ENCODE measurements around the gene CDR2L. TPM values are rescaled to one million over a fixed set of nuclear protein-coding genes. Genes with fewer than 3 reads are reported as not detected.
A peak's percentile ranks its signal among the peaks of the same experiment; 100 is the strongest.
"Not testable (repeated sequence)": the region's sequence is repeated elsewhere in the genome, so short reads cannot be mapped to it uniquely, and the experiment has no call there.

The CDR2L gene
- total RNA-seq, 2 experiments from 2014 or later = 1.1 to 1.3 TPM

- Mint-ChIP-seq H3K4me1 (ENCODE audit: low read depth) (peaks cover 5% of the 10 kb centered on the region), H3K36me3 (no peaks in the 10 kb centered on the region), H3K9me3 (no peaks in the 10 kb centered on the region), H3K27me3 (peaks cover 10% of the 10 kb centered on the region), H3K4me3 (peak within 1 kb of the TSS; percentile 73), H3K27ac (no peak within 1 kb of the TSS)
- ChIA-PET POLR2A (interaction anchor here (0.5 to 1.4 kb wide), 5 partner anchors 10 to 200 kb away, joined by 3 to 4 read pairs (median 3); partner anchors contain the start of gene FDXR), CTCF (interaction anchor here (1.0 to 5.5 kb wide), 6 partner anchors 10 to 141 kb away, joined by 4 to 69 read pairs (median 6); partner anchors contain the start of genes CDR2L and MRPL58)
- intact Hi-C loops (cut with micrococcal nuclease) = no loop called here
- peak; percentile 82 for DNase-seq
Measured at GRCh38 chr17:74972107-74972972, 15.1 kb upstream of the CDR2L start, which contains the start of gene HID1. Gene HID1, minus strand, starts transcription at chr17:74972759. Its CDS starts 103 bp downstream, at chr17:74972656.

- Mint-ChIP-seq H3K36me3 (no peaks in the 10 kb centered on the region), H3K27me3 (peaks cover 10% of the 10 kb centered on the region), H3K4me3 (peak overlapping the region; percentile 73), H3K9me3 (no peaks in the 10 kb centered on the region), H3K4me1 (ENCODE audit: low read depth) (peaks cover 5% of the 10 kb centered on the region), H3K27ac (no peak overlapping the region)
- no peak for DNase-seq
- ChIA-PET CTCF (interaction anchor here (1.4 to 5.5 kb wide), 7 partner anchors 10 to 228 kb away, joined by 3 to 69 read pairs (median 6); partner anchors contain the start of genes CDR2L, MRPL58 and NT5C), POLR2A (interaction anchor here (1.0 to 1.2 kb wide), 2 partner anchors 9 to 100 kb away, joined by 3 read pairs; partner anchors contain the start of gene FDXR)
- intact Hi-C loops (cut with micrococcal nuclease) = no loop called here
Measured at GRCh38 chr17:74972973-74973328, 14.5 kb upstream of the CDR2L start.

DNA sequence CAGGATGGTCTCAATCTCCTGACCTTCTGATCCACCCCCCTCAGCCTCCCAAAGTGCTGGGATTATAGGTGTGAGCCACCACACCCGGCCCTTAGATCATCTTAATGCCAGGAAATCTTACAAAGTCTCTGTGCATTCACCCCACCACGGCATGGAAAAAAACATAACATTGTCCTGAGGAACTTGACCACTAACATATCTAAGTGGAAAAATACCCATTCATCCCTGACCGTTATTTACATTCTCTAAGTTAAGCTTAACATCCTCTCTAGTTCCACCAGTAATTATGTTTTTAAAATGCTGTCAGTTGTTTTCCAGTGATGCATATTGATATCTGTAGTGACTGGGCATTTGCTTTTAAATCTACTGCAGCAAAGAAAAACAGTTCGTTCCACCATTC, 11.5 kb upstream of the CDR2L start:
- no peak for DNase-seq
- intact Hi-C loops (cut with micrococcal nuclease) = no loop called here
- Mint-ChIP-seq H3K36me3 (no peaks in the 10 kb centered on the region), H3K27me3 (peaks cover 10% of the 10 kb centered on the region), H3K4me1 (ENCODE audit: low read depth) (peaks cover 6% of the 10 kb centered on the region), H3K27ac (no peak overlapping the region), H3K9me3 (no peaks in the 10 kb centered on the region), H3K4me3 (no peak overlapping the region)
- CTCF ChIA-PET = interaction anchor here (3.0 kb wide), 1 partner anchor 15 kb away, joined by 12 read pairs; no protein-coding TSS in a partner anchor
- POLR2A ChIA-PET = no interaction called here

- Mint-ChIP-seq H3K9me3 (no peaks in the 10 kb centered on the region), H3K36me3 (no peaks in the 10 kb centered on the region), H3K27me3 (peaks cover 9% of the 10 kb centered on the region), H3K4me3 (no peak overlapping the region), H3K27ac (no peak overlapping the region), H3K4me1 (ENCODE audit: low read depth) (peaks cover 15% of the 10 kb centered on the region)
- intact Hi-C loops (cut with micrococcal nuclease) = no loop called here
- DNase-seq = no peak
- CTCF ChIA-PET = interaction anchor here (1.1 to 3.0 kb wide), 2 partner anchors 16 to 34 kb away, joined by 3 to 12 read pairs; partner anchors contain the start of gene MRPL58
- POLR2A ChIA-PET = no interaction called here
Measured at GRCh38 chr17:74977802-74978201, 9.6 kb upstream of the CDR2L start.

GRCh38 chr17:74978240-74978639, 9.2 kb upstream of the CDR2L start:
- DNase-seq = no peak
- Mint-ChIP-seq H3K27me3 (peaks cover 4% of the 10 kb centered on the region), H3K4me3 (no peak overlapping the region), H3K27ac (no peak overlapping the region), H3K36me3 (no peaks in the 10 kb centered on the region), H3K4me1 (ENCODE audit: low read depth) (peaks cover 11% of the 10 kb centered on the region), H3K9me3 (no peaks in the 10 kb centered on the region)
- ChIA-PET POLR2A (no interaction called here), CTCF (interaction anchor here (1.1 to 3.0 kb wide), 3 partner anchors 17 to 34 kb away, joined by 3 to 12 read pairs (median 5); partner anchors contain the start of gene MRPL58)
- intact Hi-C loops (cut with micrococcal nuclease) = no loop called here

- intact Hi-C loops (cut with micrococcal nuclease) = no loop called here
- POLR2A ChIA-PET = no interaction called here
- Mint-ChIP-seq H3K27ac (no peak overlapping the region), H3K36me3 (no peaks in the 10 kb centered on the region), H3K27me3 (peaks cover 3% of the 10 kb centered on the region), H3K4me3 (no peak overlapping the region), H3K4me1 (ENCODE audit: low read depth) (peaks cover 11% of the 10 kb centered on the region), H3K9me3 (no peaks in the 10 kb centered on the region)
- CTCF ChIA-PET = interaction anchor here (1.0 to 1.9 kb wide), 3 partner anchors 9 to 22 kb away, joined by 3 to 7 read pairs (median 5); no protein-coding TSS in a partner anchor
- no peak for DNase-seq
Measured at GRCh38 chr17:74979408-74980146, 7.9 kb upstream of the CDR2L start.

DNA sequence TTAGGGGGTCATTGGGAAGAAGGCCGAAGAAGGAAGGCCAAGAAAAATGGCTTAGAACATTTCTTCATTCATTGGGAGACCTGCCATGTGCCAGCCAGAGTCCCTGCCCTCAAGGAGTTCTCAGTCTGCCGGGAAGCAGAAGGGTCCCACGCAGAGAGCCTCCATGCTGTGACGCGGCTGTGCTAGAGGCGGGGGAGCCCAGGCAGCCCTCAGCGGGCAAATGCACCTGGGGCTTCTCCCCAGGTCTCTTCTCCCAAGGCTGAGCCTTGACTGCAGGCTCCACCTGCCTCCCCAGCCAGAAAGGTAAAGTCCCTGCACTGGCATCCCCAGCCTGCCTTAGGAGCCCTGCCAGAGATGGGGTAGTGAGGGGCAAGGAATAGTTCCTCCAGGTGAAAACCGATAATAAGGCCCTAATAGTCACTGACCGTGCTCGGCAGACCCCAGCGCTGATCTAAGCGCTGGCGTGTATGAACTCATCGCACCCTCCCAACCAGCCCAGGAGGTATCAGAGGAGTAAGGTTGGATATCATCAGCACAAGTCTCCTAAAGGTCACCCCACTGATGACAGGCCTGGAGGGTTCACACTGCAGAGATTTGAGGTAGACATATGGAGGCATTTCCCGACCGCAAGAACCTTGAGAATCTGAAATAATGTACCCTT, 6.0 kb upstream of the CDR2L start:
- peaks cover 1% of the 10 kb centered on the region for H3K27me3 Mint-ChIP-seq
- CTCF ChIA-PET = no interaction called here
- H3K4me3 Mint-ChIP-seq = peak overlapping the region; percentile 77
- H3K27ac Mint-ChIP-seq = peak overlapping the region; percentile 61
- intact Hi-C loops (cut with micrococcal nuclease) = no loop called here
- no peak for DNase-seq
- no peaks in the 10 kb centered on the region for H3K9me3 Mint-ChIP-seq
- no peaks in the 10 kb centered on the region for H3K36me3 Mint-ChIP-seq
- POLR2A ChIA-PET = no interaction called here
- H3K4me1 Mint-ChIP-seq (ENCODE audit: low read depth) = peaks cover 11% of the 10 kb centered on the region

- peak; percentile 87 for DNase-seq
- Mint-ChIP-seq H3K4me3 (peak overlapping the region; percentile 77), H3K27ac (peak overlapping the region; percentile 61), H3K27me3 (peaks cover 1% of the 10 kb centered on the region), H3K36me3 (no peaks in the 10 kb centered on the region), H3K9me3 (no peaks in the 10 kb centered on the region), H3K4me1 (ENCODE audit: low read depth) (peaks cover 14% of the 10 kb centered on the region)
- ChIA-PET CTCF (interaction anchor here (0.6 to 2.1 kb wide), 5 partner anchors 9 to 765 kb away, joined by 3 to 10 read pairs (median 5); partner anchors contain the start of genes HID1 and MRPL58), POLR2A (interaction anchor here (1.0 kb wide), 1 partner anchor 10 kb away, joined by 3 read pairs; the partner anchor contains the start of gene HID1)
- intact Hi-C loops (cut with micrococcal nuclease) = loop anchor here (2.0 kb wide), 2 partner anchors 31 to 51 kb away; partner anchors contain the start of gene MRPL58
Measured at GRCh38 chr17:74981979-74982662, 5.3 kb upstream of the CDR2L start.

DNA sequence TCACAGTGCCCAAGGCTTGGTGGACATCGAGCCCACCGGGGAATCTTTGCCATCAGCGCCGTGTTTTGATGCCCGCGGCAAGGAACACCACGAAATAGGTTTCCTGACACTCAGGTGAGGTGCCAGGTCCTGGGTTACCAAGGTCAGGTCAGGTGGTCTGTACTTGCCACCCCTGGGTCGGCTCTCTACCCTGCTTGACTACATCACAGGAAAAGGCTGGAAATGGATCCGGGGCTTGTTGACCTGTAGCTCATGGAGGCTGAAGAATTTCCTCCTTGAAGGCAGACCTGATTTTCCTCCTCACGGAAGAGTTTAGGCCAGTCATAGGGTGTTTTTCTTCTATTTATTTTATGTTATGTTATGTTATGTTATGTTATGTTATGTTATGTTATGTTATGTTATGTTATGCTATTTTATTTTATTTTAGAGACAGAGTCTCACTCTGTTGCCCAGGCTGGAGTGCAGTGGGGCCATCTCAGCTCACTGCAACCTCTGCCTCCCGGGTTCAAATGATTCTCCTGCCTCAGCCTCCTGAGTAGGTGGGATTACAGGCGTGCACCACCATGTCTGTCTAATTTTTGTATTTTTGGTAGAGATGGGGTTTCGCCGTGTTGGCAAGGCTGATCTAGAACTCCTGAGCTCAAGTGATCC, 4.6 kb upstream of the CDR2L start:
- intact Hi-C loops (cut with micrococcal nuclease) = loop anchor here (2.0 kb wide), 2 partner anchors 30 to 50 kb away; partner anchors contain the start of gene MRPL58
- not testable (repeated sequence) for H3K9me3 Mint-ChIP-seq, H3K36me3 Mint-ChIP-seq

GRCh38 chr17:74986206-74986576, 1.2 kb upstream of the CDR2L start:
- H3K4me1 Mint-ChIP-seq (ENCODE audit: low read depth) = peaks cover 14% of the 10 kb centered on the region
- ChIA-PET CTCF (no interaction called here), POLR2A (no interaction called here)
- H3K4me3 Mint-ChIP-seq = no peak overlapping the region
- H3K36me3 Mint-ChIP-seq = no peaks in the 10 kb centered on the region
- H3K9me3 Mint-ChIP-seq = no peaks in the 10 kb centered on the region
- no peak for DNase-seq
- H3K27ac Mint-ChIP-seq = no peak overlapping the region
- intact Hi-C loops (cut with micrococcal nuclease) = no loop called here
- peaks cover 4% of the 10 kb centered on the region for H3K27me3 Mint-ChIP-seq

More for the DNA sequence above, 4.6 kb upstream of the CDR2L start:
- H3K27me3 Mint-ChIP-seq, H3K27ac Mint-ChIP-seq, DNase-seq: not testable (repeated sequence)
- CTCF ChIA-PET = interaction anchor here (0.6 to 2.1 kb wide), 6 partner anchors 10 to 765 kb away, joined by 3 to 10 read pairs (median 4); partner anchors contain the start of genes HID1 and MRPL58
- Mint-ChIP-seq H3K4me3 (peak overlapping the region; percentile 77), H3K4me1 (ENCODE audit: low read depth) (peaks cover 17% of the 10 kb centered on the region)
- POLR2A ChIA-PET = interaction anchor here (1.0 to 1.2 kb wide), 2 partner anchors 9 to 10 kb away, joined by 3 read pairs; partner anchors contain the start of gene HID1

Measured in activated CD4-positive, alpha-beta memory T cell treated with anti-CD3 and anti-CD28 coated beads for 36 hours (primary cell).